CD4-positive, alpha-beta T cell treated with Interleukin-6 for 4 hours (primary cell): ENCODE results near the gene IMMP2L.
"Not testable (repeated sequence)": the region's sequence is repeated elsewhere in the genome, so short reads cannot be mapped to it uniquely, and the experiment has no call there.

Experiments
- DNase-seq: peaks from one replicate; pipeline ENCODE4 v3.0.0-alpha.2; 2020; ENCODE audit warnings: mixed read lengths

IMMP2L gene

GRCh38 chr7:110962826-110963225, 599.5 kb downstream of the IMMP2L start:
- DNase-seq: no peak

DNA sequence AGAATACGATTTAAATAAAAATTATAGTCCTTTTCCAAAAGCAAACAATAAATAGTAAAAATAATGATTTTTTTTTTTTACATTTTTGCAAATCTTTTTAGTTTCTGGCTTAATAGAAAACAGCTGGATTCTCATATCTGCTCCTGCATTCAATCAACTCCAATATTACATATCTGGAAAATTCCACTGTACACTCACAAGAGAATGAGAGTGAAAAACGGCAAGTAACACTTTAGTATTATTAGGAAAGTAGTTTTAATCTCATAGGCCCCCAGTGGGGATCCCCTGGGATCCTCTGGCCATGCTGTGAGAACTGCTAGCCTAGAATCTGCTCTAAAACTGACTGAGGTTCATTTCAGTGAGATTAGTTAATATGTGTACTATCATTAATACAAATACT, 599.9 kb downstream of the IMMP2L start:
- no peak for DNase-seq

GRCh38 chr7:110960811-110961210, 601.5 kb downstream of the IMMP2L start:
- DNase-seq: no peak

- no peak for DNase-seq
Measured at GRCh38 chr7:110948280-110948679, 614.0 kb downstream of the IMMP2L start.

- DNase-seq: no peak
Measured at GRCh38 chr7:110947408-110947807, 614.9 kb downstream of the IMMP2L start.

DNA sequence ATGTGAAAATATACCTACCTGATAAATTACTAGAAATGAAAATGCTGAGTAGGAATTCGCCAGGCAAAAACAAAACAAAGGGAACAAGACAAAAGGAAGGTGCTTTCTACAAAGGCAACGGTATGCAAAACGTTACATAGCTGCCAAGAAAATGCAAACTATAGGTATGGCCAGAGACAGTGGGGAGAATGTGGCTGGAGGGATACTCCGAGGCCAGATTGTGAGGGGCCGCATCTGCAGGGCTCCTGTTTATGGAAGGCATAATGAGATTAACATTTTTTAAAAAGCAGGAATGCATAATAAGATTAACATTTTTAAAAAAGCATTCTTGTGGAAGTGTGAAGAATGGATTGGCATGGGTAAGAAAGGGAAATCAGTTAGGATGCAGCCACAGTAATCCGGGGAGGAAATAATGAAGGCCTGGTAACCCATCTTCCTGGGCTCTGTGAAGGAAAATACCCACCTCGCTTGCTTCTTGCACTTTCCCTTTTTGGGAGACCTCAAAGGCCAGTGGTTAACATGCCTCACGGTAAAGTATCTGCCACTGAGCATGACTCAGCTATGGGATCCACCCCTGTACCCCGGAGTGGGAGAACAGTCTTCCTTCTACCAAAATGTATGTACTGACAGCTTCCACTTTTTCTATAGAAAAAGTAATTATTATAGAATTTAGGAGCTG, 617.2 kb downstream of the IMMP2L start:
- no peak for DNase-seq

DNA sequence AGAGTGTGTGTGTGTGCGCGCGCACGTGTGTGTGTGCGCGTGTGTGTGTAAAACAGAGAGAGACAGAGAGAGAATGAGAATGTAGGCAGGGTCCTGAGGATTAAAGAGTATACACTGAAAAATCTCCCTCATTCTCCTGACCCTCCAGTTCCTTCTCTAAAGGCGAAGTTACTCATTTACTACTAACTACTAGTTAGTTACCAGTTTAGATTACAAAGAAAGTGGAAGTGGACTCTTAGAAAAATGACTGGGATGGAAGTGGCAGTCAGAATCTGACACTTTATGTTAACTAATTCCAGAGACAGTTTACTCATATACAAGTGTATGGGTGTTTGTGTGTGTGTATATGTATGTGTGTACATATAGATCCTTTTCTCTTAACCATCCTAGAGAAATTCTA, 617.8 kb downstream of the IMMP2L start:
- DNase-seq: no peak

DNA sequence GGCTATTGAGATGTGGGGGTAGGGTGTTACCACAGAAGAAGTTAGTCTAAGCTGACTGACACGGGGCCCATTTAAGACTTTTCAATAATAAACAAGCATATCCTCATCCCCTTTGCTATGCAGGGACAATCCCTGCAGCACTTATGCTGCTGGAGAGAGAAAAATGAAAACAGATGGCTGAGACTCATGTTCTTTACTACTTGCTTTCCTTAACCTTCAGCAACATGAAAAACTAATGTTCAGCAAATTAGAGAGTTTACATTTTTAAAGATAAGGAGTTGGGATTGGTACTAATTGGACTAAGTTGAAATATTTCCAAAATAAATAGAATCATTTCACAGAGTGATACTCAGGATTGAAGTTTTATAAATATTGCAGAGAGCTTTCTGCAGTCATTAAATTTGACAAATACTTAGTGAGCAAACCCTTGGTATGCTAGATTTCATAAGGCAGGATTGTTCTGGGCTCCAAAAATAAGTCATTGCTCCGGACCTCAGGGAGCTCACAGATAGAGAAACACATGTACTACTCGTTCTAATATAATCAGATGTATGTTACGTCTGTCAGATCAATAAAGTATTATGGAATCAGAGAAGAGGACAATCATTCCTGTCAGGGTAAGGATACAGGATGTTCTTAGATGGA, 618.5 kb downstream of the IMMP2L start:
- DNase-seq: no peak

GRCh38 chr7:110941385-110941784, 620.9 kb downstream of the IMMP2L start:
- no peak for DNase-seq

DNA sequence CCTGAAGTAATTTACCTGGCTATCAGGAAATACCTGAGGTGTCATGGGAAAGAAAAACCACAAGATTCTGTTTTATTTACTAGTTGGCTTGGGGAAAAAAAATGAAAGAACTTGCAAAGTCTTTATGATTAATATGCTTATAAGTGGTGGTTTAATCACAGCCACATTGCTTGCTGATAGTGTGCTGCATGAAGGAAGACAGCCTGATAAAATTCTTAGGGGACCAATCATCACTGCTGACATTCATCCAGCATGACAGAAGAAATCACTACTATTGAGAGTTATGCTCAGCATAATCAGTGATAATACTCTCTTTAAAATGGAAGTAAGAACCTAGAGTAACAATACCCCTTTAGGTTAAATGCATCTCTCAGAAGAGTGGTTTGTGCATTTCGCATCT, 621.5 kb downstream of the IMMP2L start:
- no peak for DNase-seq

DNA sequence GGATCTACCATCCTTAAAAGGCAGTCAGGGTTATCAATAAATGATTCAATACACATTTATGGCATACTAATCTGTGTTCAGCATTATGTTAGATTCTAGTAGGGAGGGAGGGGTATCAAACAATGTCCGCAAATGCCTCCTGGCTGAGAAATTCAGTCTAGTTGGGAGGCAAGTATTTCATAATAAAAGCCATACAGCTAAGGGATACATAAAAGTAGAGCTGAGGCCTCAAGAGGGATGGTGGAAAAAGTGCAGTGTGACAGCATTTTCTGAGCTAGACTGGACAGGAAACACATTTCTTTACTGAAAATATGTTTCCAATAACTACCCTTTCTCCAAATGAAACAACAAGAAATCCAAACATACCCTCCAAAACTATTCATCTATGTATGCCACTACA, 624.1 kb downstream of the IMMP2L start:
- DNase-seq: no peak

GRCh38 chr7:110936665-110937064, 625.6 kb downstream of the IMMP2L start:
- not testable (repeated sequence) for DNase-seq

GRCh38 chr7:110929480-110930249, 632.6 kb downstream of the IMMP2L start:
- DNase-seq: no peak

DNA sequence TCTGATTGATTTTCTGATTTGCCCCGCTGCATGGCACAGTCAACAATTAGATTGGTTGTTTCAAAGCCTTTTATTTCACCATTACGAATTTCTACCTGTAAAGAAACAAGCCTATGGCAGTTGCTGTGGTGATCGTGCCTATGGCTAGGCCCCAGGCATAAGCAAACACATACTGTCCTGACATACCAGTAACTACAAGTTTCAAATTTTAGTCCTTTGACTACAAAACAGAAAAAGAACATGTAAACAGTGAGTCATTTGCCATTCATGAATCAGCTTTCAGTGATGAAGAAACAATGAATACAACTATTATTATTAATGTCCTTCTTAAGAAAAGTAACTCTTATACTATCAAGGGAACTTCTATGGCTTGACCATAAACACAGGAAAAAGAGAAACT, 639.4 kb downstream of the IMMP2L start:
- DNase-seq: no peak

- DNase-seq: no peak
Measured at GRCh38 chr7:110921595-110922151, 640.6 kb downstream of the IMMP2L start.

- DNase-seq: no peak
Measured at GRCh38 chr7:110918949-110919548, 643.2 kb downstream of the IMMP2L start.

GRCh38 chr7:110914263-110914662, 648.0 kb downstream of the IMMP2L start:
- no peak for DNase-seq

DNA sequence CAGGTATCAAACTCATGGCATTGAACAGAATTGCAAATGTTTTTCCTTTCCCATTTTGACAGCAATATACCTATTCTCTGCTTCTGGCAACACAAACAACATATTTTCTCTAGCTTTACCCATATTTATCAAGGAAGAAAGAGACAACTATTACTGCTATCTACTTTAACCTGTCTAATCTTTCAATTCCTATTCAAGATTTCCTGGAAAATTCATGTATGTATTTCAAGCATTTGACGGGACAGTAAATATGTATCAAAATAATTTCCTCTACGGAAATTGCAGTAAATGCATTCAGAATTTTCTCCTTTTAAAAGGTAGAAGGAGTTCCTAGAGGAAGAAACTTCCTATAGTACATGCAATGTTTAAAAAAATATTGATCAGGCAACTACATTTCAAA, 650.7 kb downstream of the IMMP2L start:
- no peak for DNase-seq

GRCh38 chr7:110909117-110909516, 653.2 kb downstream of the IMMP2L start:
- no peak for DNase-seq

GRCh38 chr7:110905773-110906566, 656.3 kb downstream of the IMMP2L start:
- DNase-seq: no peak

DNA sequence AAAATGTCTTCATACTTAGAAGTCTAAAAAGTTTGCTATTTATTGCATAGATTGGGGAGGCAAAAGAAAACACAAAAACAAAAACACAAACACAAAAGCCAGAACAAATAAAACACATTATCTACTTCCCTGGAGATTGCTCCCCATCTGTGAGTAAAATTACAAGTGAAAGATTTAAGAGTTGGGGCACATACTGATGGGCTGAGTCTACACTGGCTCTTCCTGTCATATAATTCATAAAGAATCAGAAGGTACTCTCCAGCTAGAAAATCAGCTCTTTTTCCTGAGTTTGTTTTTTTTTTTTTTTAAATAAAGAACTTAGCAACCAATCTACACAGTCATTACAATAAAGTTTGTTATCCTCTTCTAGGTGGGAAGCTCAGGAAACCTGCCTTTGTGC, 663.8 kb downstream of the IMMP2L start:
- no peak for DNase-seq

- no peak for DNase-seq
Measured at GRCh38 chr7:110897538-110897937, 664.8 kb downstream of the IMMP2L start.
